ENCODE measurements around the gene AUTS2. TPM values are rescaled to one million over a fixed set of nuclear protein-coding genes. Genes with fewer than 3 reads are reported as not detected.

The AUTS2 gene
- total RNA-seq, 1 experiment from 2014 or later = 42.1 TPM

DNA sequence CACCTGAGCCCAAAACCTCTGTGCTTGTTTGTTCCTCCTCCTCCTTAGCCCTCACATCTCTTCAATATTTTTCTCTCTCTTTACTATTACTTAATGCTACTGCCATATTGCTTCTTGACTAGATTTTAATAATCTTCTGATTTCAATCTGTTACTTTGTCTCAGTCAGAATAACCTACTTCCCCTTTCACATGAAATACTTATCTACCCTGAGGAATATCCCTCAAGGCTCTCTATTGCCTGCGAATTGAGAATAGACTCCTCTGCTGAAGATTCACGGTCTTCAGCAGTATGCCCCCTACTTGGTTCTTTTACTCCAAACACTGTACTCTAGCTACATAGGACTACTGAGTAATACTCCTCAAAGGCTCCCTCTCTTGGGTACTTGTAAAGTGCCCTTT is 430.3 kb downstream of the AUTS2 start:
- CTCF ChIA-PET = no interaction called here
- POLR2A ChIA-PET (ENCODE audit: low non-redundant PET) = no interaction called here
- no peak for TF ChIP-seq EZH2 (IDR thresholded peaks at IDR 0.05; ENCODE audit: borderline replicate concordance, low read depth, low read length, poor library complexity, severe bottlenecking)
- TF ChIP-seq, protein P1, sequence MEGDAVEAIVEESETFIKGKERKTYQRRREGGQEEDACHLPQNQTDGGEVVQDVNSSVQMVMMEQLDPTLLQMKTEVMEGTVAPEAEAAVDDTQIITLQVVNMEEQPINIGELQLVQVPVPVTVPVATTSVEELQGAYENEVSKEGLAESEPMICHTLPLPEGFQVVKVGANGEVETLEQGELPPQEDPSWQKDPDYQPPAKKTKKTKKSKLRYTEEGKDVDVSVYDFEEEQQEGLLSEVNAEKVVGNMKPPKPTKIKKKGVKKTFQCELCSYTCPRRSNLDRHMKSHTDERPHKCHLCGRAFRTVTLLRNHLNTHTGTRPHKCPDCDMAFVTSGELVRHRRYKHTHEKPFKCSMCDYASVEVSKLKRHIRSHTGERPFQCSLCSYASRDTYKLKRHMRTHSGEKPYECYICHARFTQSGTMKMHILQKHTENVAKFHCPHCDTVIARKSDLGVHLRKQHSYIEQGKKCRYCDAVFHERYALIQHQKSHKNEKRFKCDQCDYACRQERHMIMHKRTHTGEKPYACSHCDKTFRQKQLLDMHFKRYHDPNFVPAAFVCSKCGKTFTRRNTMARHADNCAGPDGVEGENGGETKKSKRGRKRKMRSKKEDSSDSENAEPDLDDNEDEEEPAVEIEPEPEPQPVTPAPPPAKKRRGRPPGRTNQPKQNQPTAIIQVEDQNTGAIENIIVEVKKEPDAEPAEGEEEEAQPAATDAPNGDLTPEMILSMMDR (conservative IDR thresholded peaks at IDR 0.05; ENCODE audit: low read depth, low read length) = no peak
- H3K27me3 ChIP-seq (replicated peaks; ENCODE audit: insufficient read depth, low read depth, low read length, poor library complexity) = no peaks in the 10 kb centered on the region
- no peak overlapping the region for H3K27ac ChIP-seq (ENCODE audit: low read depth, low read length, poor library complexity, severe bottlenecking)
- H3K4me3 ChIP-seq (ENCODE audit: low read depth, low read length, poor library complexity, severe bottlenecking) = no peak overlapping the region
- no peak for DNase-seq (ENCODE audit: low spot score)
- no TSS peak for BruUV-seq (replicated peaks)
- no peaks in the 10 kb centered on the region for H3K9me3 ChIP-seq (ENCODE audit: low read depth, low read length, poor library complexity, severe bottlenecking)
- H3K36me3 ChIP-seq (ENCODE audit: insufficient read depth, low read length, poor library complexity, severe bottlenecking) = no peaks in the 10 kb centered on the region
- intact Hi-C loops (cut with micrococcal nuclease; ENCODE audit: unreplicated experiment) = no loop called here
- H3K4me1 ChIP-seq (ENCODE audit: insufficient read depth, low read length, poor library complexity, severe bottlenecking) = peaks cover 11% of the 10 kb centered on the region

- no TSS peak for BruUV-seq (replicated peaks)
- TF ChIP-seq, protein P1 (conservative IDR thresholded peaks at IDR 0.05; ENCODE audit: low read depth, low read length) = no peak
- TF ChIP-seq EZH2 (IDR thresholded peaks at IDR 0.05; ENCODE audit: borderline replicate concordance, low read depth, low read length, poor library complexity, severe bottlenecking) = no peak
- CTCF ChIA-PET = no interaction called here
- intact Hi-C loops (cut with micrococcal nuclease; ENCODE audit: unreplicated experiment) = no loop called here
- POLR2A ChIA-PET (ENCODE audit: low non-redundant PET) = no interaction called here
- H3K36me3 ChIP-seq (ENCODE audit: insufficient read depth, low read length, poor library complexity, severe bottlenecking) = no peaks in the 10 kb centered on the region
- no peak for DNase-seq (ENCODE audit: low spot score)
- no peak overlapping the region for H3K4me3 ChIP-seq (ENCODE audit: low read depth, low read length, poor library complexity, severe bottlenecking)
- no peaks in the 10 kb centered on the region for H3K27me3 ChIP-seq (replicated peaks; ENCODE audit: insufficient read depth, low read depth, low read length, poor library complexity)
- peaks cover 14% of the 10 kb centered on the region for H3K4me1 ChIP-seq (ENCODE audit: insufficient read depth, low read length, poor library complexity, severe bottlenecking)
- H3K9me3 ChIP-seq (ENCODE audit: low read depth, low read length, poor library complexity, severe bottlenecking) = no peaks in the 10 kb centered on the region
- no peak overlapping the region for H3K27ac ChIP-seq (ENCODE audit: low read depth, low read length, poor library complexity, severe bottlenecking)
Observed at GRCh38 chr7:70029993-70030392, 431.7 kb downstream of the AUTS2 start.

GRCh38 chr7:70030745-70031144 is 432.5 kb downstream of the AUTS2 start:
- no peak for TF ChIP-seq EZH2 (IDR thresholded peaks at IDR 0.05; ENCODE audit: borderline replicate concordance, low read depth, low read length, poor library complexity, severe bottlenecking)
- TF ChIP-seq, protein P1 (conservative IDR thresholded peaks at IDR 0.05; ENCODE audit: low read depth, low read length) = no peak
- no peak for DNase-seq (ENCODE audit: low spot score)
- H3K9me3 ChIP-seq (ENCODE audit: low read depth, low read length, poor library complexity, severe bottlenecking) = no peaks in the 10 kb centered on the region
- BruUV-seq (replicated peaks) = no TSS peak
- intact Hi-C loops (cut with micrococcal nuclease; ENCODE audit: unreplicated experiment) = no loop called here
- no peaks in the 10 kb centered on the region for H3K27me3 ChIP-seq (replicated peaks; ENCODE audit: insufficient read depth, low read depth, low read length, poor library complexity)
- ChIA-PET POLR2A (ENCODE audit: low non-redundant PET) (no interaction called here), CTCF (interaction anchor here (0.5 kb wide), 1 partner anchor 1454 kb away, joined by 13 read pairs; no protein-coding TSS in a partner anchor)
- H3K27ac ChIP-seq (ENCODE audit: low read depth, low read length, poor library complexity, severe bottlenecking) = no peak overlapping the region
- H3K4me1 ChIP-seq (ENCODE audit: insufficient read depth, low read length, poor library complexity, severe bottlenecking) = peaks cover 21% of the 10 kb centered on the region
- no peaks in the 10 kb centered on the region for H3K36me3 ChIP-seq (ENCODE audit: insufficient read depth, low read length, poor library complexity, severe bottlenecking)
- no peak overlapping the region for H3K4me3 ChIP-seq (ENCODE audit: low read depth, low read length, poor library complexity, severe bottlenecking)

Data from A673 (cell line).